Measurements from ENCODE around the gene PPP5C. TPM values are rescaled to one million over a fixed set of nuclear protein-coding genes. Genes with fewer than 3 reads are reported as not detected.
"Not testable (repeated sequence)": the region's sequence is repeated elsewhere in the genome, so short reads cannot be mapped to it uniquely, and the experiment has no call there.

PPP5C gene
- total RNA-seq, 4 donors from 2014 or later: 47.4 to 74.9 (median 62.8) TPM

GRCh38 chr19:46393456-46394401, 46.8 kb downstream of the PPP5C start:
- Histone ChIP-seq H3K27me3 (no peaks in the 10 kb centered on the region), H3K4me1 (no peaks in the 10 kb centered on the region), H3K9me3 (no peaks in the 10 kb centered on the region), H3K4me3 (no peak overlapping the region), H3K27ac (no peak overlapping the region), H3K36me3 (peaks cover 0 to 34% of the 10 kb centered on the region in 2 donors)
- in situ Hi-C loops (cut with MboI; ENCODE audit: low sequenced_read_pairs in 4 of 4): loop anchor here in 1 of 4 donors (10.0 kb wide), 1 partner anchor 121 kb away; no protein-coding TSS in a partner anchor
- ATAC-seq: no peak
- DNase-seq: no peak
- TF ChIP-seq POLR2A (IDR thresholded peaks at IDR 0.05) (no peak), CTCF (IDR thresholded peaks at IDR 0.05 in 4 of 5, conservative IDR thresholded peaks at IDR 0.05 in 1 of 5) (no peak)
- intact Hi-C loops (cut with DNase I; ENCODE audit: low total_unique reads): loop anchor here (2.0 kb wide), 1 partner anchor 93 kb away; no protein-coding TSS in a partner anchor

- peaks cover 0 to 29% of the 10 kb centered on the region in 2 donors for H3K36me3 ChIP-seq
- H3K27me3 ChIP-seq: no peaks in the 10 kb centered on the region
- ATAC-seq: no peak
- TF ChIP-seq CTCF (IDR thresholded peaks at IDR 0.05 in 4 of 5, conservative IDR thresholded peaks at IDR 0.05 in 1 of 5): no peak
- no peak for TF ChIP-seq POLR2A (IDR thresholded peaks at IDR 0.05)
- H3K4me3 ChIP-seq: no peak overlapping the region
- no peaks in the 10 kb centered on the region for H3K9me3 ChIP-seq
- no peak overlapping the region for H3K27ac ChIP-seq
- in situ Hi-C loops (cut with MboI; ENCODE audit: low sequenced_read_pairs in 4 of 4) (loop anchor here in 1 of 4 donors (10.0 kb wide), 1 partner anchor 120 kb away; no protein-coding TSS in a partner anchor), intact Hi-C loops (cut with DNase I; ENCODE audit: low total_unique reads) (loop anchor here (2.0 kb wide), 1 partner anchor 92 kb away; no protein-coding TSS in a partner anchor)
- DNase-seq: no peak
- no peaks in the 10 kb centered on the region for H3K4me1 ChIP-seq
These were observed 47.5 kb downstream of the PPP5C start for GRCh38 chr19:46394402-46394797.

- intact Hi-C loops (cut with DNase I; ENCODE audit: low total_unique reads); H3K4me3 ChIP-seq; H3K9me3 ChIP-seq; H3K27ac ChIP-seq; H3K27me3 ChIP-seq; H3K36me3 ChIP-seq; DNase-seq; H3K4me1 ChIP-seq; ATAC-seq: not testable (repeated sequence)
- in situ Hi-C loops (cut with MboI; ENCODE audit: low sequenced_read_pairs in 4 of 4): loop anchor here in 2 of 4 donors (5.0 to 10.0 kb wide), 2 partner anchors 89 to 117 kb away; no protein-coding TSS in a partner anchor
These were observed 51.1 kb downstream of the PPP5C start for GRCh38 chr19:46397801-46398479.

GRCh38 chr19:46402725-46403124, 55.8 kb downstream of the PPP5C start:
- ATAC-seq (no peak), DNase-seq (no peak)
- H3K9me3 ChIP-seq: no peaks in the 10 kb centered on the region
- intact Hi-C loops (cut with DNase I; ENCODE audit: low total_unique reads) (loop anchor here (1.0 kb wide), 1 partner anchor 85 kb away; no protein-coding TSS in a partner anchor), in situ Hi-C loops (cut with MboI; ENCODE audit: low sequenced_read_pairs in 4 of 4) (loop anchor here (5.0 to 10.0 kb wide), 3 partner anchors 82 to 112 kb away; no protein-coding TSS in a partner anchor)
- H3K4me1 ChIP-seq: no peaks in the 10 kb centered on the region
- no peak overlapping the region for H3K27ac ChIP-seq
- peaks cover 36 to 50% (median 40%) of the 10 kb centered on the region in 3 donors for H3K27me3 ChIP-seq
- TF ChIP-seq CTCF (IDR thresholded peaks at IDR 0.05 in 4 of 5, conservative IDR thresholded peaks at IDR 0.05 in 1 of 5): no peak
- TF ChIP-seq POLR2A (IDR thresholded peaks at IDR 0.05): no peak
- H3K36me3 ChIP-seq: no peaks in the 10 kb centered on the region
- H3K4me3 ChIP-seq: no peak overlapping the region

Data from gastrocnemius medialis (tissue), 4 donors.